Subcutaneous abdominal adipose tissue (tissue), 5 donors: ENCODE data around the gene ZNF423.
A peak's percentile ranks its signal among the peaks of the same experiment; 100 is the strongest.

Source experiments
- H3K27ac ChIP-seq: one replicate; pipeline ENCODE4 v1.7.0; 2013; ENCODE audit warnings: low read depth, mild to moderate bottlenecking, inconsistent platforms, low read length, moderate library complexity
- H3K27me3 ChIP-seq, 5 donors: one replicate each; pipeline ENCODE4 v1.7.0; 2013; ENCODE audit warnings: low read length in 5 of 5, inconsistent platforms in 1 of 5; ENCODE audit not compliant: control insufficient read depth in 5 of 5, insufficient read depth in 4 of 5
- H3K36me3 ChIP-seq, 5 donors: one replicate each; pipeline ENCODE4 v1.7.0; 2013; ENCODE audit warnings: low read length in 5 of 5; ENCODE audit not compliant: control insufficient read depth in 5 of 5, insufficient read depth in 5 of 5
- H3K4me1 ChIP-seq, 5 donors: one replicate each; pipeline ENCODE4 v1.7.0; 2013; ENCODE audit warnings: low read length in 5 of 5, mild to moderate bottlenecking in 3 of 5, moderate library complexity in 1 of 5; ENCODE audit not compliant: control insufficient read depth in 5 of 5, insufficient read depth in 5 of 5
- H3K4me3 ChIP-seq, 5 donors: one replicate each; pipeline ENCODE4 v1.7.0; 2013; ENCODE audit warnings: low read length in 5 of 5, low read depth in 1 of 5
- H3K9ac ChIP-seq, 5 donors: one replicate each; pipeline ENCODE4 v1.7.0; 2013; ENCODE audit warnings: low read length in 5 of 5, mild to moderate bottlenecking in 4 of 5, moderate library complexity in 3 of 5
- H3K9me3 ChIP-seq, 5 donors: one replicate each; pipeline ENCODE4 v1.7.0; 2013; ENCODE audit warnings: low read length in 5 of 5; ENCODE audit not compliant: control insufficient read depth in 5 of 5
- donor health status: healthy.
- donor health status: healthy.
- donor health status: healthy.
- donor health status: healthy.
- donor health status: healthy.

Gene ZNF423

DNA sequence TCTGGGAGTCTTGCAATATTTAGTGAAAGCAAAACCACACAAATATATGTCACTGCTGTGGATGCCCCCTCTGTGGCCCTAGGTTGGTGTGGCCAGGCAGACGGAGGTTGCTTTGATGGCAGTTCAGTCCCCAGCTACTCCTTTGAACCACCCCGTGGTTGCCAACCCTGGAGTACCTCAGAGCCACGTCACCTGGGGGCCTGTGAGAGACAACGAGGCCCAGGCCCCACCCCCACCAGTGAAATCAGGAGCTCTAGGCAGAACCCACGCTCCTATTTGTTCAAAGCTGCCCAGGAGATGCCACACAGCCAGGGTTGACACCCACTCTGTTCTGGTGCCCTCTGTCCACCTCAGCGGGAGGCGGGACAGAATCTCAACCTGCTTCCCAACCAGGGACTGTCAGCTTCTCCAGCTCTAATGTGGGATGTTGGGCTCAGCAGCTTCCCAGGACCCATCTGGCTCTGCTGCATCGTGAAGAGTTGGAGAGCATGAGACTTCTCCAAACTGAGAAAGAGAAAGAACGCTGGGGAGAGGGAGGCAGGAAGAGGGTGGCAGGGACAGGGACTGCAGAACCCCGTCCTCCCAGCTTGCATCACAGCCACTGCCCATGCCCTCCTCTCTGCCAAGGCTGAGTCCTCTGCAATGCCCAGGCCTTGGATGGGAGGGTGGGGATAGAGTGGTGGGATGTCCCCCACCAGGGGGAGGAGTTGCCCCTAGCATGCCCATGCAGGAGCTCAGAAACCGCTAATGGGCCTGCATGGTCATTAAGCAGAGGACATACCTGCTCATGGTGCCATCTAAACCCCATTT is 400.5 kb downstream of the ZNF423 start:
- Histone ChIP-seq H3K9me3 (no peaks in the 10 kb centered on the region), H3K4me3 (no peak overlapping the region), H3K4me1 (peaks cover 0 to 18% (median 0%) of the 10 kb centered on the region in 5 donors), H3K27ac (no peak overlapping the region), H3K27me3 (peaks cover 2 to 7% (median 3%) of the 10 kb centered on the region in 5 donors), H3K36me3 (no peaks in the 10 kb centered on the region), H3K9ac (no peak overlapping the region)

DNA sequence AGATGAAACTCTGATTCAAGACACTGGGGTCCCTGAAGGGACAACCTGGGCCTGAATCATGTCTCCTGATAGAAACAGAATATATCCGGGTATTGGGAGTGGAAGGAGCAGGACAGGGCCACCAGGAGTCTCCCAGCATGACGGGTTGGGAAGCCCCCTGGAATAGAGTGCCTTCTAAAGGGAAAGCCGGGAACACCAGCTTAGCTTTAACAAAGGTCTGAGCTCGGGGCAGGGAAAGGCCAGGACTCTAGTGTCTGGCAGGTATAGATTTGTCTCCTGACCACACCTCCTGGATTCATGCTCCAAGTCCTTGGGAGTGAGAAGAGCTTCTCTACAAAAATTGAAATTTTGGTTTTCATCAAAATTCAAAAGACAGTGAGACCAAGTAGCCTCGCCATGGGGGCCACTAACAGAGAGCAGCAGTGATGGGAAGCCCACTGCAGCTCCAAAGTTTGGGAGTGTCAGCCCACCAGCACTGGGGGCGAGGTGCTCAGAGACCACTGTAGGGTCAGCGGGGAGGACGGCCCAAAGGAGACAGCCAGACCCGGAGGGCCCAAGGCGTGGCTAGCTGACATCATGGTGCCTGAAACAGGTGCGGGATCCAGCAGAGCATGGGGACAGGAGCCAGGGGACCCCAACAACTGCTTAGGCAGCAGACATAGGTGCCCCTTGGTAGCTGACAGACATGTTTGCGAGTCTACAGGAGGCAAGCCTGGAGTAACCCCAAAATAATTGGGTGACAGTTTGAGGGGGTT is 401.3 kb downstream of the ZNF423 start:
- no peaks in the 10 kb centered on the region for H3K36me3 ChIP-seq
- H3K9me3 ChIP-seq, result no peaks in the 10 kb centered on the region
- H3K4me3 ChIP-seq, result no peak overlapping the region
- H3K9ac ChIP-seq, result no peak overlapping the region
- no peak overlapping the region for H3K27ac ChIP-seq
- peaks cover 2 to 7% (median 3%) of the 10 kb centered on the region in 5 donors for H3K27me3 ChIP-seq
- peaks cover 0 to 18% (median 0%) of the 10 kb centered on the region in 5 donors for H3K4me1 ChIP-seq

DNA sequence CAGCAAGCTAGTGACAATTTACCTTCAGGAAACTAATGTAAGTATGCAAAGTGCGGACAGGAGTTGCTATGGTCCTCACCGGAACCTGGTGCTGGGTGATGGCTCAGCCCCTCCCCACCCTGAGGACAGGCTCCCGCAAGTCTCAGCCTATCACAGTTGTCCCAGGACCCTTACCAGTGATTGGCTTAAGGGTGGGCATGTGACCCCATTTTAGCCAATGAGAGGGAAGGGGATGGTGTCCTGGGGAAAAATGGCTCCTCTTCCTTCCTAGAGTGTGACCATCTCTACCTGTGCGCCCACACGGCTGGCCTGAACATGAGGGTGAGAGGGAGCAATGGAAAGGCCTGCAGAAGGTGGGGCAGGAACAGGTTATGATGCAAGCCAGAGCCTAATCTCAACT is 401.9 kb downstream of the ZNF423 start:
- H3K36me3 ChIP-seq, result no peaks in the 10 kb centered on the region
- H3K27me3 ChIP-seq, result peaks cover 2 to 7% (median 3%) of the 10 kb centered on the region in 5 donors
- H3K9me3 ChIP-seq, result no peaks in the 10 kb centered on the region
- H3K4me3 ChIP-seq, result no peak overlapping the region
- H3K4me1 ChIP-seq, result peaks cover 0 to 18% (median 0%) of the 10 kb centered on the region in 5 donors
- H3K9ac ChIP-seq, result no peak overlapping the region
- no peak overlapping the region for H3K27ac ChIP-seq

GRCh38 chr16:49453021-49453420 is 402.9 kb downstream of the ZNF423 start:
- Histone ChIP-seq H3K4me3 (peak overlapping the region in 2 of 5 donors; percentile 29 to 36), H3K4me1 (peaks cover 0 to 18% (median 0%) of the 10 kb centered on the region in 5 donors), H3K9ac (peak overlapping the region in 2 of 5 donors; percentile 14 to 69), H3K27ac (no peak overlapping the region), H3K27me3 (peaks cover 2 to 4% (median 3%) of the 10 kb centered on the region in 5 donors), H3K36me3 (no peaks in the 10 kb centered on the region), H3K9me3 (no peaks in the 10 kb centered on the region)

DNA sequence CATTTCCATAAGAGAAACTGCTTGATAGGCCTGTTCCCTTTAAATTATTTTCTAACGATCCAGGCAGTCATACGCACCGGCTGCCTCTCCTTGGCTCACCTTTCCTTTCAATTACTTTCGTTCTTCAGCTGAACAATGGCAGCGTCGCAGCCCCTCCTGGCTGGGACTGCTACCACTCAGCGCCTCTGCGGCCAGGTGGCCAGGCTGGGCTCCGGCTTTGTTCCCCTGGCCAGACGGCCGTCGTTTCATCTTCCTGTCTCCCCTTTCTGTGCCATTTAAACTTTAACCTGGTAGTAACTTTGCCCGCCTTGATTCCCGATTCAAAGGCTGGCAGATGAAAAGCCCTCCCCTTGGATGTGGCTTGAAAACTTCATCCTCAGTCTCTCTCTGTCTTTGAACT is 403.3 kb downstream of the ZNF423 start:
- Histone ChIP-seq H3K4me1 (peaks cover 0 to 18% (median 0%) of the 10 kb centered on the region in 5 donors), H3K9me3 (no peaks in the 10 kb centered on the region), H3K27me3 (peaks cover 2 to 4% (median 3%) of the 10 kb centered on the region in 5 donors), H3K9ac (peak overlapping the region in 2 of 5 donors; percentile 14 to 69), H3K27ac (peak overlapping the region; percentile 17), H3K36me3 (no peaks in the 10 kb centered on the region), H3K4me3 (peak overlapping the region in 3 of 5 donors; percentile 29 to 36 (median 29))

DNA sequence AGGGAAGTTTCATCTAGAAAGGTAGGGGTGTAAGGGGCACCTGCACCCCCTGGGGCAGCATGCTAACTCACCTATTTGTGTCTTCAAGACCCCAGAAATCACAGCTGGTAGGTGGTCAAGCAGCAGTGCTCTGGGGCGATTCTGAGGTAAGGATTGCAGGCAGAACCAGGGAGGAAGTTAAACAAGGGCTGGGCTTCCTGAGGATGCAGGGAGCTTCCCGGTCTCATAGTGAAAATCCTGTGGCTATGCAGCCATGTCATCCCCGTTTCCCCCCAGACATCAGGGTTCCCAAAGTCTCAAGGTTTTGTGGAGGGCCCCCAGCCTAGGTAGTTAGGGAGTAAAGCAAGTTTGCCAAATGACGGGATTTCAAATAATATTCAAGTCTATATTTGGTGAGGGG is 403.8 kb downstream of the ZNF423 start:
- peak overlapping the region; percentile 17 for H3K27ac ChIP-seq
- peaks cover 0 to 18% (median 0%) of the 10 kb centered on the region in 5 donors for H3K4me1 ChIP-seq
- H3K9me3 ChIP-seq, result no peaks in the 10 kb centered on the region
- H3K4me3 ChIP-seq, result peak overlapping the region in 3 of 5 donors; percentile 29 to 36 (median 29)
- H3K9ac ChIP-seq, result peak overlapping the region in 1 of 5 donors; percentile 69
- H3K36me3 ChIP-seq, result no peaks in the 10 kb centered on the region
- H3K27me3 ChIP-seq, result peaks cover 2 to 4% (median 3%) of the 10 kb centered on the region in 5 donors

GRCh38 chr16:49446805-49447204 is 409.1 kb downstream of the ZNF423 start:
- Histone ChIP-seq H3K4me1 (peaks cover 0 to 17% (median 0%) of the 10 kb centered on the region in 5 donors), H3K27me3 (peaks cover 0 to 7% (median 3%) of the 10 kb centered on the region in 5 donors), H3K9me3 (no peaks in the 10 kb centered on the region), H3K36me3 (no peaks in the 10 kb centered on the region), H3K9ac (no peak overlapping the region), H3K27ac (no peak overlapping the region), H3K4me3 (no peak overlapping the region)

- H3K4me3 ChIP-seq, result no peak overlapping the region
Observed at GRCh38 chr16:49443576-49443975, 412.3 kb downstream of the ZNF423 start.

DNA sequence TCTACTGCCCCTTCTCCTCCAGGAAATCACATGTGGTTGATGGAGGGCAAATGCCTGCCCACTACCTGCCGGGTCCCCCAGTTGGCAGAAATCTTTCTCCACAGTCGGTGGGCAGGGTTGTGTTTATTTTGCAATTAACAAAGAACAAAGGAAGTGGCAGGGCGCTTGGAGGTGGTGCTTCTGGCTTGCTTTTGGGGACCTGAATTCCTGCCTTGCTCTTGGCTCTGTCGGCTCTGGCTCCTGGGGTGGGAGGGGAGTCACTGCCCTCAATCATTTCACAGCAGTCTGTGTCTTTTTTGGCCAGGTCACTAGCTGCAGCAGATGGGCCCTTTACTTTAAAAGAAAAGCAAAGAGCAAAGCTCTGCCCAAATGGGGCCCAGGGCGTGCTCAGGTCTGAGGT is 413.1 kb downstream of the ZNF423 start:
- Histone ChIP-seq H3K4me1 (peaks cover 2 to 44% (median 15%) of the 10 kb centered on the region in 5 donors), H3K4me3 (no peak overlapping the region), H3K27ac (no peak overlapping the region), H3K27me3 (peaks cover 0 to 5% (median 4%) of the 10 kb centered on the region in 5 donors), H3K9me3 (no peaks in the 10 kb centered on the region), H3K36me3 (no peaks in the 10 kb centered on the region), H3K9ac (no peak overlapping the region)

More at GRCh38 chr16:49443576-49443975, 412.3 kb downstream of the ZNF423 start:
- Histone ChIP-seq H3K9ac (no peak overlapping the region), H3K36me3 (no peaks in the 10 kb centered on the region), H3K27ac (no peak overlapping the region), H3K4me1 (peaks cover 2 to 42% (median 15%) of the 10 kb centered on the region in 5 donors), H3K27me3 (peaks cover 0 to 5% (median 4%) of the 10 kb centered on the region in 5 donors), H3K9me3 (no peaks in the 10 kb centered on the region)
